Esophagus muscularis mucosa (tissue), 4 donors: ENCODE results near the gene ANO4.

Experiments
- EP300 ChIP-seq: sonication (generic); formaldehyde crosslinking; IDR thresholded peaks from one replicate; pipeline ENCODE4 v1.6.1; 2017; ENCODE audit warnings: antibody characterized with exemption
- POLR2AphosphoS5 ChIP-seq, 2 donors: sonication (generic); formaldehyde crosslinking; IDR thresholded peaks; one replicate each; pipeline ENCODE4 v1.6.1; 2017; ENCODE audit warnings: antibody characterized with exemption in 2 of 2
- TF ChIP-seq, protein P1 (sequence below), 3 experiments: fragments of 200-600 bp in 2 of 3; fragments of 450-650 bp in 1 of 3; sonication (generic) in 2 of 3; IDR thresholded peaks; one replicate each; pipeline ENCODE4 v1.5.1; 2017 to 2019; ENCODE audit warnings: antibody characterized with exemption in 3 of 3, mild to moderate bottlenecking in 2 of 3, moderate library complexity in 1 of 3

DNA sequence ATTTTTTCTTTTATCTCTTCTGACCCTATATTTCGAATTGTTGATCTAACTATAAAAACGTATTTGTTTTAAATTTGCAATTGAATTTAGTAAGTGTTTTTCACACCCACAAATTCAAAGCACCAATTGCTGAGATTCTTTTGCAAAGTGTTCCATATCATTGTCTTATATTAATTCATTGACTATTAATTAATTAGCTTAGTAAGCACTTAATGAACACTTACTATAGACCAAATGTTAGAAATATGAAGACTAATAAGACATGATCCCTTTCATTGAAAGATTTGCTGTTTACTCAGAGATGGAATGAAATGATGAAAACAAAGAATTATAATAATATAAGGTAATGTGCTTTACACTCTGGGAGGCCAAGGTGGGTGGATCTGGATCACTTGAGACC, 14.2 kb downstream of the ANO4 start:
- TF ChIP-seq, protein P1, sequence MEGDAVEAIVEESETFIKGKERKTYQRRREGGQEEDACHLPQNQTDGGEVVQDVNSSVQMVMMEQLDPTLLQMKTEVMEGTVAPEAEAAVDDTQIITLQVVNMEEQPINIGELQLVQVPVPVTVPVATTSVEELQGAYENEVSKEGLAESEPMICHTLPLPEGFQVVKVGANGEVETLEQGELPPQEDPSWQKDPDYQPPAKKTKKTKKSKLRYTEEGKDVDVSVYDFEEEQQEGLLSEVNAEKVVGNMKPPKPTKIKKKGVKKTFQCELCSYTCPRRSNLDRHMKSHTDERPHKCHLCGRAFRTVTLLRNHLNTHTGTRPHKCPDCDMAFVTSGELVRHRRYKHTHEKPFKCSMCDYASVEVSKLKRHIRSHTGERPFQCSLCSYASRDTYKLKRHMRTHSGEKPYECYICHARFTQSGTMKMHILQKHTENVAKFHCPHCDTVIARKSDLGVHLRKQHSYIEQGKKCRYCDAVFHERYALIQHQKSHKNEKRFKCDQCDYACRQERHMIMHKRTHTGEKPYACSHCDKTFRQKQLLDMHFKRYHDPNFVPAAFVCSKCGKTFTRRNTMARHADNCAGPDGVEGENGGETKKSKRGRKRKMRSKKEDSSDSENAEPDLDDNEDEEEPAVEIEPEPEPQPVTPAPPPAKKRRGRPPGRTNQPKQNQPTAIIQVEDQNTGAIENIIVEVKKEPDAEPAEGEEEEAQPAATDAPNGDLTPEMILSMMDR (IDR thresholded peaks at IDR 0.05), result no peak
- no peak for TF ChIP-seq EP300
- no peak for TF ChIP-seq POLR2AphosphoS5 (IDR thresholded peaks at IDR 0.05)
